Activated gamma-delta T cell treated with anti-CD3 and anti-CD28 coated beads, Interleukin-2, amount 50 U/mL, for 16 hours (primary cell): ENCODE measurements around the gene KLHL1.

Experiments used
- DNase-seq: peaks from one replicate; pipeline ENCODE4 v3.0.0-alpha.2; 2020; ENCODE audit warnings: low read depth

The KLHL1 gene

GRCh38 chr13:69683921-69684686, 424.1 kb downstream of the KLHL1 start:
- DNase-seq, result no peak

- no peak for DNase-seq
Measured at GRCh38 chr13:69681722-69682121, 426.5 kb downstream of the KLHL1 start.

GRCh38 chr13:69677343-69677742, 430.9 kb downstream of the KLHL1 start:
- DNase-seq, result no peak

- DNase-seq, result no peak
Measured at GRCh38 chr13:69676286-69676685, 432.0 kb downstream of the KLHL1 start.

- DNase-seq, result no peak
Measured at GRCh38 chr13:69660155-69660554, 448.1 kb downstream of the KLHL1 start.

- no peak for DNase-seq
Measured at GRCh38 chr13:69657676-69658075, 450.6 kb downstream of the KLHL1 start.

GRCh38 chr13:69654392-69654791, 453.9 kb downstream of the KLHL1 start:
- DNase-seq, result no peak
